ENCODE results near the gene NYNRIN.
"Not testable (repeated sequence)": the region's sequence is repeated elsewhere in the genome, so short reads cannot be mapped to it uniquely, and the experiment has no call there.

The NYNRIN gene

GRCh38 chr14:24370748-24371147 is 28.1 kb upstream of the NYNRIN start:
- DNase-seq: no peak

- DNase-seq: not testable (repeated sequence)
Measured at GRCh38 chr14:24371605-24372004, 27.2 kb upstream of the NYNRIN start.

GRCh38 chr14:24372701-24373416 is 25.9 kb upstream of the NYNRIN start:
- peak; percentile 48 for DNase-seq

- DNase-seq: no peak
Measured at GRCh38 chr14:24376448-24377070, 22.2 kb upstream of the NYNRIN start.

GRCh38 chr14:24377126-24377525 is 21.7 kb upstream of the NYNRIN start:
- DNase-seq: no peak

GRCh38 chr14:24377657-24378056 is 21.1 kb upstream of the NYNRIN start:
- DNase-seq: peak; percentile 92

GRCh38 chr14:24378327-24378726 is 20.5 kb upstream of the NYNRIN start:
- no peak for DNase-seq

GRCh38 chr14:24378981-24379906 is 19.6 kb upstream of the NYNRIN start:
- DNase-seq: no peak

- no peak for DNase-seq
Measured at GRCh38 chr14:24379907-24380730, 18.7 kb upstream of the NYNRIN start.

GRCh38 chr14:24381363-24382063 is 17.3 kb upstream of the NYNRIN start:
- no peak for DNase-seq

GRCh38 chr14:24382064-24382371 is 16.8 kb upstream of the NYNRIN start:
- DNase-seq: no peak

- DNase-seq: no peak
Measured at GRCh38 chr14:24384169-24384568, 14.6 kb upstream of the NYNRIN start.

GRCh38 chr14:24385524-24385923 is 13.3 kb upstream of the NYNRIN start:
- no peak for DNase-seq

GRCh38 chr14:24387009-24387345 is 11.8 kb upstream of the NYNRIN start:
- DNase-seq: no peak

- DNase-seq: not testable (repeated sequence)
Measured at GRCh38 chr14:24387579-24387978, 11.2 kb upstream of the NYNRIN start.

- no peak for DNase-seq
Measured at GRCh38 chr14:24388474-24389179, 10.2 kb upstream of the NYNRIN start.

GRCh38 chr14:24389226-24389848 is 9.5 kb upstream of the NYNRIN start:
- no peak for DNase-seq

GRCh38 chr14:24390701-24391468 is 7.9 kb upstream of the NYNRIN start:
- no peak for DNase-seq

GRCh38 chr14:24392325-24393091 is 6.3 kb upstream of the NYNRIN start:
- DNase-seq: peak; percentile 36

GRCh38 chr14:24394275-24394674 is 4.5 kb upstream of the NYNRIN start:
- DNase-seq: no peak
